Measurements from ENCODE around the gene TNPO3. TPM values are rescaled to one million over a fixed set of nuclear protein-coding genes. Genes with fewer than 3 reads are reported as not detected.

TNPO3 gene
- total and polyA plus RNA-seq, 2 of the 4 experiments (the other 2 are of a cell fraction) = 24.2 to 77.2 TPM

DNA sequence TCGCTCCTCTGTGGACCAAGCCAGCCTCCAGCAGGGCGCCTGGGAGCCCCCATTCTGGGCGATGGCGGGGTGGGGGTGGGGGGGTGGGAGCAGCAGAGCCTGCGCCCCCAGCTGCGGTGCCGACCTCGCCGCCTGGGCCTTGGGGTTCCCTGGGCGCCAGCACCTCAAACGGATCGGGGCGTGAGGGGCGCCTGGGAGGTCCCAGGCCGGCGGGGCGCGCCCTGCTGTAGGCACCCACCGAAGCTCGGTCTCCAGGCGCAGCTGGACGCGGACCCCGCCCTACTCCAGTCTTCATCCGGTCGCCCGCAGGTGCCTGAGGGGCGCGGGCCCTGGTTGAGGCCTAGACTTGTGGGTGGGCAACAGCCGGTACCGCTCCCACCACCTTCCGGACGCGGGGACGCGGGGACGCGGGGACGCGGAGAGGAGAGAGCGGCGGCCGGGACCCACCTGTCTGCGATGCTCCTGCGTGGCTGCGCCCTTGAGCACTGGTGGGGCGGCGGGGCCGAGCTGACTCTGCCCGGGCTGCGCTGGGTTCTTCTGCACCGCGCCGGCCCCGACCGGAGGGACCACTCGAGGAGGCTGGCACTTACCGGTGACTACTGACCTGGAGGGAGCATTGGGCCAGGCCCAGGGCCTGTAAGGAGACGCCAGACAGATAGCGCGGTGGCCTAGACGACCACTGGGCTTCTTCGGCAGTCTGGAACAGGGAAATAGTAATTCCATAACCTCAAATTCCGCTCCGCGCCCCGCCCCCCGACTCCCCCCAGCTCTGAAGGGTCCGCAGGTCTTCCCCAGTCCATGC is 138.9 kb downstream of the TNPO3 start:
- H3K4me1 ChIP-seq (ENCODE audit: control insufficient read depth, insufficient read depth, low read length) = peaks cover 2% of the 10 kb centered on the region; the same call in 1 of the 2 replicates
- TF ChIP-seq NFE2L2 (IDR thresholded peaks at IDR 0.05; ENCODE audit: low read depth, low read length) = no peak
- ATAC-seq (ENCODE audit: low read depth) (no peak), DNase-seq (no peak)
- no peak overlapping the region for H2BK15ac ChIP-seq (ENCODE audit: low read depth, low read length)
- H3K9me1 ChIP-seq (ENCODE audit: insufficient read depth, low read length) = no peaks in the 10 kb centered on the region
- no peak overlapping the region for H3K14ac ChIP-seq (replicated peaks; ENCODE audit: low read depth, low read length)
- 21% methylated on average over 29 of the region's 69 CpGs; no CpG with 5 or more reads in 1 of the 2 experiments for whole genome bisulfite sequencing, 2 experiments (ENCODE audit: extremely low coverage in 2 of 2, insufficient read length in 1 of 2)
- H3K27me3 ChIP-seq (ENCODE audit: control insufficient read depth, insufficient read depth, low read length) = peaks cover 80% of the 10 kb centered on the region
- H3K36me3 ChIP-seq (ENCODE audit: control insufficient read depth, insufficient read depth, low read length) = no peaks in the 10 kb centered on the region
- H4K5ac ChIP-seq (ENCODE audit: low read depth, low read length) = no peak overlapping the region
- no peak overlapping the region for H3K4ac ChIP-seq (ENCODE audit: low read depth, low read length)
- no peak overlapping the region for H3K23ac ChIP-seq (ENCODE audit: low read depth, low read length)
- in situ Hi-C loops (cut with MboI; ENCODE audit: low sequenced_read_pairs) = no loop called here
- dilution Hi-C loops (cut with HindIII; ENCODE audit: low sequenced_read_pairs, unreplicated experiment) = no loop called here
- no peak overlapping the region for H2AK9ac ChIP-seq (replicated peaks; ENCODE audit: low read depth, low read length, poor library complexity)
- H3K9ac ChIP-seq (ENCODE audit: low read depth, low read length) = no peak overlapping the region
- no peak overlapping the region; the same call in 1 of the 2 replicates for H3K4me2 ChIP-seq (ENCODE audit: low read depth, low read length)
- no peak overlapping the region for H4K8ac ChIP-seq (ENCODE audit: low read depth in 2 of 2, low read length in 2 of 2)
- no peak overlapping the region for H4K91ac ChIP-seq (ENCODE audit: insufficient read depth, low read depth, low read length)
- no peak overlapping the region for H3K56ac ChIP-seq (ENCODE audit: extremely low read depth, insufficient read depth, low read length)
- no peak overlapping the region for H2BK120ac ChIP-seq (ENCODE audit: low read depth, low read length)
- no TSS peak for BruUV-seq (replicated peaks)
- peaks cover 5% of the 10 kb centered on the region for H3K9me3 ChIP-seq (ENCODE audit: control insufficient read depth, insufficient read depth, low read length)
- no peak overlapping the region for H2AFZ ChIP-seq (replicated peaks; ENCODE audit: low read length, poor library complexity)
- H4K20me1 ChIP-seq (ENCODE audit: insufficient read depth, low read length) = 0 out of 2 replicates have a peak, but pooled peaks cover 3% of the 10 kb centered on the region
- no peak overlapping the region for H2AK5ac ChIP-seq (ENCODE audit: low read depth, low read length)
- ChIA-PET POLR2A (ENCODE audit: unreplicated experiment) (no interaction called here), CTCF (no interaction called here)
- no peak overlapping the region for H3K18ac ChIP-seq (ENCODE audit: low read depth, low read length)
- H3K4me3 ChIP-seq (ENCODE audit: insufficient read depth, low read depth, low read length) = no peak overlapping the region
- intact Hi-C loops (cut with micrococcal nuclease) = no loop called here
- H2BK20ac ChIP-seq (ENCODE audit: low read depth, low read length) = no peak overlapping the region
- H3K27ac ChIP-seq (ENCODE audit: insufficient read depth, low read length) = no peak overlapping the region
- H3K79me1 ChIP-seq (ENCODE audit: low read depth in 1 of 2, low read length in 2 of 2) = no peaks in the 10 kb centered on the region
- H2BK5ac ChIP-seq (ENCODE audit: low read depth, low read length, poor library complexity, severe bottlenecking) = no peak overlapping the region
